RWPE1 (cell line): Measurements from ENCODE around the gene PTPRE.

ENCODE experiments used
- CTCF ChIA-PET: fragments of 350-600 bp; sonication (Branson Sonifier 250); formaldehyde crosslinking; extraction: SDS; loops from one replicate; lab custom pipeline; 2021; lab: Yijun Ruan, JAX
- POLR2A ChIA-PET: fragments of 400-600 bp; formaldehyde crosslinking; extraction: SDS; loops from one replicate; lab custom pipeline; 2020; ENCODE audit warnings: antibody characterized with exemption; ENCODE audit not compliant: low non-redundant PET; lab: Yijun Ruan, JAX
- DNase-seq: peaks from one replicate; pipeline ENCODE4 v3.0.0; 2012; ENCODE audit warnings: low spot score
- H3K27ac ChIP-seq: fragments of 450-650 bp; 2 replicates; pipeline ENCODE4 v1.5.1; 2017
- CTCF ChIP-seq: fragments of 450-650 bp; conservative IDR thresholded peaks from 2 replicates; pipeline ENCODE4 v1.5.1; 2017; ENCODE audit warnings: low read depth, mild to moderate bottlenecking

The PTPRE gene

GRCh38 chr10:127869329-127869728, 37.6 kb upstream of the PTPRE start:
- POLR2A ChIA-PET: no interaction called here
- CTCF ChIA-PET: interaction anchor here (2.7 kb wide), 1 partner anchor 15 kb away, joined by 9 read pairs; no protein-coding TSS in a partner anchor
- DNase-seq: no peak
- H3K27ac ChIP-seq: no peak overlapping the region
- TF ChIP-seq CTCF: no peak

DNA sequence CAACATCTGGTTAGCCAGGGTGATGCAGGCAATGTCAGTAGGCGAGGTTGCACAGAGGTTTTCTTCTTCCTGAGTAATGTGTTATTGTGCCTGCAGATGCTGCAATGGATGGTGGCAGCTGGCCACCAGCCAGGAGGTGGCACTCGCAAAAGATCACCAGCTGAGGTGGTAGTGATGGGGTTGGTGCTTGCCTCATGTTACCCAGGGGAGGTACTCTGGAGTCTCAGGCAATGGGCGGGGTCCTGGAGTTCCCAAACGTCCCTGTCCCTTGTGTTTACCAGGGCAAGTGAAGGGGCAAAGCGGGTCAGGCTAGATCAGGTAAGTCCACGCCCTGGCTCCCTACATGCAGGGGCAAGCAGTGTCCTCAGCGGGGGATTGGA, 35.3 kb upstream of the PTPRE start:
- POLR2A ChIA-PET: no interaction called here

DNA sequence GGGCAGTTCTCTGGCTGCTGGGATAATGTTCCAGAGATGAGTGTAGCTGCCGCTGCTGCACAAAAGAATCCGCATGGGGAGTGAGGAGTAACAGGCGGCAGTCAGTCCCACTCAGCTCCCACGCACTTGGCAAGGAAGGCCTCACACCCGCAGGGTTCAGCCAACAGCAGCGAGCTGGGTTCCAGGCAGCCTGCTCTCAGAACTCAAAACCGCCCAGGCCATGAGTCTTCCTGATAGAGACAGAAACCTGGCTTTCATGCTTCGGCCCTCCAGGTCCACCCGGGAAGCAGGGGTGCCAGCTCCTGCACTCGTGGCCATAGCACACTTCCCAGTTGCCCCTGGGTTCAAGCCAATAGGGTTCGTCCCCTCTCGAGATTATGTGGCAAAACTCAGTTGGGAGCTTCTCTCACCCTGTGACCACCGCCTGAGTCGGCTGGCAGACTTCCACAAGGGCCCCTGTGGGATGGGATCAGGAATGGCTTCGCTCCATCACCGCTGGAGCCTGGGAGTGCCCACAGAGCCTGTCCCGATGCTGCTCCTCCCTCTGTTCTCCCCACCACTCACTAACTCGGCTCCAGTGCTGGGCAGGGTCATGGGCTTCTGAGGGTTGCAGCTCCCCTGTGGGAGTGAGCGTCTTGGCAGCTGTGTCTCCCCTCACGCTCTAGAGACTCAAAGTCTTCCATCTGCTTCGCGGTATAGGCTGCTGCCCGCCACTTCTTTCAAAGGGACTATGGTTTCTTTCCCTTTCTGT, 34.7 kb upstream of the PTPRE start:
- POLR2A ChIA-PET: no interaction called here

More for the DNA sequence above, 35.3 kb upstream of the PTPRE start:
- no peak overlapping the region for H3K27ac ChIP-seq
- CTCF ChIA-PET: no interaction called here
- DNase-seq: no peak
- no peak for TF ChIP-seq CTCF

GRCh38 chr10:127872871-127873600, 33.9 kb upstream of the PTPRE start:
- CTCF ChIA-PET: interaction anchor here (0.6 kb wide), 1 partner anchor 16 kb away, joined by 4 read pairs; no protein-coding TSS in a partner anchor
- POLR2A ChIA-PET: no interaction called here
- no peak for DNase-seq
- TF ChIP-seq CTCF: no peak
- no peak overlapping the region for H3K27ac ChIP-seq

More for the DNA sequence above, 34.7 kb upstream of the PTPRE start:
- CTCF ChIA-PET: no interaction called here
- DNase-seq: no peak
- H3K27ac ChIP-seq: no peak overlapping the region
- TF ChIP-seq CTCF: no peak

DNA sequence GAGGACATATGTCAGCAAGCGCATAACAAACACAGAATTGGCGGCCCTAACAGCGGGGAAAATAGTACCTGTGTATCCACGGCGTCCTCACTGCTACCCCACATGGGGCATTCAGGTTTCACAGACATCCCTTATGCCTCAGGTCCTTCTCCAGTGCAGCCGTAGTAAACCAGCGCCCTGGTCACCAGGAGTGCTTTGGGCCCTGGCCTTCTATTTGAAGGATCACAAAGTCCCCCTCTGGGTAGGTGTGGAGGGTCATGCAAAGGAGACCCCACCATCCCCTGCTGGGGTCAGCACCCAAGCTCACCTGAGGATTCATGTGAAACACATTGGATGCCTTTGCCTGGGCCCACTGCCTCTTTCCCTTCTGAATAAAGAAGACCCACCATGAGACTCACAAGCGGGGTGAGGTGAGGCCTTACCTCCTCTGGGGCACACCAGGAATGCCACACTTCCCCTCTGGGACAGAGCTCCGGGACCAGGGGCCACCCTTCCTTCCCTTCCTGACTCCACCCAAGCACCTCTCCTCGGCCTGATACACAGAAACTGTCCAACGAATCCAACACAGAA, 32.9 kb upstream of the PTPRE start:
- ChIA-PET CTCF (interaction anchor here (0.6 kb wide), 1 partner anchor 15 kb away, joined by 4 read pairs; no protein-coding TSS in a partner anchor), POLR2A (no interaction called here)
- H3K27ac ChIP-seq: no peak overlapping the region
- TF ChIP-seq CTCF: no peak
- no peak for DNase-seq

GRCh38 chr10:127874671-127875448, 32.0 kb upstream of the PTPRE start:
- DNase-seq: no peak
- no peak for TF ChIP-seq CTCF
- ChIA-PET CTCF (interaction anchor here (1.5 kb wide), 1 partner anchor 11 kb away, joined by 3 read pairs; no protein-coding TSS in a partner anchor), POLR2A (no interaction called here)
- no peak overlapping the region for H3K27ac ChIP-seq
